ENCODE results near the gene FAM20C.

GRCh38 chr7:145863-146262, 46.5 kb upstream of the FAM20C start:
- TF ChIP-seq CTCF (IDR thresholded peaks at IDR 0.05 in 4 of 5, conservative IDR thresholded peaks at IDR 0.05 in 1 of 5) (no peak), POLR2A (IDR thresholded peaks at IDR 0.05) (no peak)

Data from gastrocnemius medialis (tissue), 4 donors.